Measurements from ENCODE around the gene CYP19A1.

CYP19A1 gene

GRCh38 chr15:51212239-51212638 is 126.2 kb downstream of the CYP19A1 start:
- H3K4me3 ChIP-seq (ENCODE audit: low read depth, low read length), result no peak overlapping the region
- TF ChIP-seq CTCF (IDR thresholded peaks at IDR 0.05; ENCODE audit: insufficient read depth, low read depth, low read length, missing control alignments), result no peak

GRCh38 chr15:51205050-51205975 is 133.1 kb downstream of the CYP19A1 start:
- H3K4me3 ChIP-seq (ENCODE audit: low read depth, low read length), result no peak overlapping the region
- no peak for TF ChIP-seq CTCF (IDR thresholded peaks at IDR 0.05; ENCODE audit: insufficient read depth, low read depth, low read length, missing control alignments)
- no peak for DNase-seq (ENCODE audit: low read depth)

More at GRCh38 chr15:51212239-51212638, 126.2 kb downstream of the CYP19A1 start:
- no peak for DNase-seq (ENCODE audit: low read depth)

DNA sequence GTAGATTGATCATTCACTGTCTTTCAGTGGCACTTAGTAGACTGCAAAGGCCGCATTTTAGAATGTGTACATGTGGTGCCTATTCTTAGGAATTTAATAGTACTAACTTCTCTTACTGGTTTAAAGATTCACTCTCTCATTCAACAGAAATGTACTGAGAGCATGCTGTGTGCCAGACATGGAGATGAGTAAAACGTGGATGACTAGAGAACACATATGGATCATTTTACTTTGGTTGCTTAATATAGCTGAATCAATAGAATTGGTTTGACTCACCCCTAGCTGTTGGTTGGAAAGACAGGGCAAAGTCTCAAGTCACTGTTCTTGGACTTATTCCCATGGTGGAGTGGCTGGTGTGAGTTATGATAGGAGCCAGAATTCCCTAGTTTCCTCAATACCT is 134.6 kb downstream of the CYP19A1 start:
- DNase-seq (ENCODE audit: low read depth), result no peak
- no peak overlapping the region for H3K4me3 ChIP-seq (ENCODE audit: low read depth, low read length)

GRCh38 chr15:51202783-51203182 is 135.6 kb downstream of the CYP19A1 start:
- TF ChIP-seq CTCF (IDR thresholded peaks at IDR 0.05; ENCODE audit: insufficient read depth, low read depth, low read length, missing control alignments), result no peak
- no peak overlapping the region for H3K4me3 ChIP-seq (ENCODE audit: low read depth, low read length)
- no peak for DNase-seq (ENCODE audit: low read depth)

More for the DNA sequence above, 134.6 kb downstream of the CYP19A1 start:
- TF ChIP-seq CTCF (IDR thresholded peaks at IDR 0.05; ENCODE audit: insufficient read depth, low read depth, low read length, missing control alignments), result no peak

DNA sequence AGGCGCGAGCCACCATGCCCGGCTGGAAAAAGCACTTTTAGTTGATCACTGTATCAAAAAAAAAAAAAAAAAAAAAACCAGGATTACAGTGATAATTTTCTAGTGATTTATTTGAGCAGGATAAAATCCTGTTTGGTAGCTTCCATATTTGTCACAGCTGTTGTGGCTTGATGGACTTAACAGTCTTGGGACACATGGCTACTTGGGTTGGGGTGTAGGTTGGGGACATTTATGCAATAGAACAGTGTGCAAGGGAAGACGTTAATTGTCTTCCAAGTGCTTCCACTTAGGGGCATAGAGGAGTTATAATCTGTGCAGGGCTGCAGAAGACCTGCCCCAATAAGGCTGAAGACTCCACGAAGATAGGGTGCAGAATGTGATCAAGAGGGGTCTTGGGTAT is 136.8 kb downstream of the CYP19A1 start:
- no peak for TF ChIP-seq CTCF (IDR thresholded peaks at IDR 0.05; ENCODE audit: insufficient read depth, low read depth, low read length, missing control alignments)
- no peak overlapping the region for H3K4me3 ChIP-seq (ENCODE audit: low read depth, low read length)
- DNase-seq (ENCODE audit: low read depth), result no peak

- no peak overlapping the region for H3K4me3 ChIP-seq (ENCODE audit: low read depth, low read length)
- DNase-seq (ENCODE audit: low read depth), result no peak
- no peak for TF ChIP-seq CTCF (IDR thresholded peaks at IDR 0.05; ENCODE audit: insufficient read depth, low read depth, low read length, missing control alignments)
Measured at GRCh38 chr15:51200792-51201191, 137.6 kb downstream of the CYP19A1 start.
